ENCODE measurements around the gene TP53I3. TPM values are rescaled to one million over a fixed set of nuclear protein-coding genes. Genes with fewer than 3 reads are reported as not detected.
"Not testable (repeated sequence)": the region's sequence is repeated elsewhere in the genome, so short reads cannot be mapped to it uniquely, and the experiment has no call there.

Gene TP53I3
- total RNA-seq, 1 experiment from 2014 or later, result 119 TPM

DNA sequence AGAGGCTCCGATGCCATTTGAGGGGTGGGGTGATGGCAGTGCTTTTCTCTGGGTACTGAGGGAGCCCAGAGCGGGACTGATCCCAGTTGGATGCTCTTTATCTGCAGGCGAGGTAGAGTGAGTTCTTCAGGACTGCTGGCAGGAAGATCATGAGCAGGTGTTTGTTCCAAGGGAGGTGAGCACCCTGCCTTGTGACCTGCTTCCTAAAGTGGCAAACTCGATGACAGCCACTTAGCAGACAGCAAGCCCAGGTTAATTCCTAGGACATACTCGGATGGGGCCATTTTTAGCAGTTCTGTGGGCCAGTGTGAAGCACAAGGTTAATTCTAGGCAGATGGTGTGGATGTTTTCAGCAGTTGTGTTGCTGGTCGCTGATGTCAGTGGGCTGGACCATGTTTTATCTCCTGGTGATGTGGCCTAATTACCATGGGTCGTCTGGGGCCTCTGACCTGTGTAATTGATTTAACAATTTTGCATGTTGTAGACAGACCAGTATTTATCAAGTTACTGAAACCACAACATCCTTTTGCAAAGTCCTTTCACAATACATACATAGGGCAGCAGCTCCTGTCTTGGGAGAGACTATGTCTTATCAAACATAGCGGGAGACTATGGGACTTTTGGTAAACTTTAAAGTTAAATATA lies 30.1 kb downstream of the TP53I3 start:
- no peak for DNase-seq (ENCODE audit: low read depth)

DNA sequence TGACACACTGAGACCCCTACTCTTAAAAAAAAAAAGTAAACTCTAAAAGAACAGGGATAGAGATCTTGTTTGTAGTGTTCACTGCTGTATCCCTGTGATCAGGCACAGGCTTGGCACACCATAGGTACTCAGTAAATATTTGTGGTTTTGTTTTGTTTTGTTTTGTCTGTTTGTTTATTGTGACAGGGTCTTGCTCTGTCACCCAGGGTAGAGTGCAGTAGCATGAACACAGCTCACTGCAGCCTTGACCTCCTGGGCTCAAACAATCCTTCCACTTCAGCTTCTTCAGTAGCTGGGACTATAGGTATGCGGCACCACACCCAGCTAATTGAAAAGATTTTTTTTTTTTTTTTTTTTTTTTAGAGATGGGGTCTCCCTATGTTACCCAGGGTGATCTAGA lies 31.7 kb downstream of the TP53I3 start:
- DNase-seq (ENCODE audit: low read depth), result no peak

DNA sequence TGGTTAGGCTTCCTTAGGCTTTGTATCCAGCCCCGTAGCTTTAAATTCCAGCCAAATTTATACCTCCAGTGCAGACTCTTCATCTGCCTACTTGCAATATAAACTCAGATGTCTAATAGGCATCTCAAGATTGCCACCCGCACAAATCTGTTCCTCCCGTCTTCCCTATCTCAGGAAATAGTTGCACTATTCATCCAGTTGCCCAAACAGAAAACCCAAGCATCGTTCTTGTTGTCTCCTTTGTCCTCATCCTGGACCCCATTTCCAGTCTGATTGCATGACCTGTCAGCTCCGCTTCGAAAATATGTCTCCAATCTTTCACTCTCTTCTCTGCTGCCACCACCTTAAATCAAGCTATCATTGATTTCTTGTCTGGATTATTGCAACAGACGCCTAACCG lies 32.8 kb downstream of the TP53I3 start:
- DNase-seq (ENCODE audit: low read depth), result no peak

DNA sequence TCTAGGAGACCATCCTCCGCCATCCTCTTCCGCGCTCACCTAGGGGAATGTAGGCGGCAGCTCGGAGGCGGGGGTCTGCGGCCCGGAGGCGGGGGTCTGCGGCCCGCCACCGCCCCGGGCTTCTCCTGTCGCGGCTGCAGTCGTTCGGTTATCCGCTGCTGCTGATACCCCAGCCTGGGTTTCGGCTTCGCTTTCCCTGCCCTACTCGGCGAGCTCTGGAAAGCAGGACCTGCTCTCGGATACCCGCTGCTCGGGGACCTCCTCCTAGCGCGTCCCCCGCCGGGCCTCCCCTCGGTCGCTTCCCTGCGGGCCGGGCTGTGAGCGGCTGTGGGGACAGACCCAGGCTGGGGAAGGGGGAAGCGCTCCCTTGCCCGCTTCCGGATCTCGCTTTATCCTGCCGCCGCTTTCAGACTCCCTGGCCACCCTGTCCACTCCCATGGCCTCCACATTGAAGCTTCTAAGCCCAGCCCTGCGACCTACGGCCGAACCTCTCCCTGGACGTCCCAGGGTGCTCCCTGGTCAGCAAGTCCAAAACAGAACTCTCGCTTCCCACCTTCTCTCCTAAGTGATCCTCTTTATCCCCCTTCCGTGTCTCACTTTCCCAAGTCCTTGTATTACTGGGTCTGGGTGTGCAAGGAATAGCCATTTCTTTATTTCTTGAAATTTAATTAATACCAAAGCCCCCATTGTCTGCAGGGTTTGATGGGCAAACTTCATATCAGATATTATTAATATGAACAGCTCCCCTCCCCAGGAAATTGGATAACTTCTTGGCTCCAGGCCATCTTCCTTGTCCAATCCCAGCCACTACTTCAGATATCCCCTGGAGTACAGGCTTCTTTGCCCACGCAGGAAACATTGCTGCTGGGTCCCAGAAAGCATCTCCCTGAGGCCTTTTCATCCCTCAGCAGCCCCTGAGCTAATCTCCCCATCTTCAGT lies 34.3 kb downstream of the TP53I3 start:
- no peak for DNase-seq (ENCODE audit: low read depth)

DNA sequence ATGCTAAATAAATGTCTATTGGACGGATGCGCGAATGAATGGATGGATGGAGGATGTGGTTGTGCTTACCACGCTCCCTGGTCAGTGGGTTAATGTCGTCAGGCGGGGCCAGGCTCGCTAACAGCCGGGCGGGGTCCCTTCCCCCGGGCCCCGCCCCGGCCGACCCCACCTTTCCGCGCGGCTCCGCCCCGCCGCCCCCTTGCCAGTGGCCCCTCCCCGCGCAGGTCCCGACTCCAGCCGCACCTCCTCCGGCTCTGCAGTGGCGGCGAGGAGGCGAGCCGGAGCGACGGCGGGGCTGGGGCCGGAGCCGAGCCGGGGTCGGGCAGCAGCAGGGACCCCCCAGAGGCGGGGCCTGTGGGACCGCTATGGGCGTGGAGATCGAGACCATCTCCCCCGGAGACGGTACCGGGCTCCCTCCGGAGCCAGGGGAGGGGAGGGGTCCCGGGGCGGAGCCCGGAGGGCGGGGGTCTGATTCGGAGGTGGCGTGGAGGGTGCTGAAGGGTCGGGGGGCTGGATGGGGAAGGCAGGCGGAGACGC lies 35.1 kb downstream of the TP53I3 start, which contains the start of gene FKBP1B:
TSS of gene FKBP1B (plus strand) at position 257 of the 537 bp plus-strand sequence. CDS start at position 366, 109 bp downstream.
- DNase-seq (ENCODE audit: low read depth), result peak; percentile 43

DNA sequence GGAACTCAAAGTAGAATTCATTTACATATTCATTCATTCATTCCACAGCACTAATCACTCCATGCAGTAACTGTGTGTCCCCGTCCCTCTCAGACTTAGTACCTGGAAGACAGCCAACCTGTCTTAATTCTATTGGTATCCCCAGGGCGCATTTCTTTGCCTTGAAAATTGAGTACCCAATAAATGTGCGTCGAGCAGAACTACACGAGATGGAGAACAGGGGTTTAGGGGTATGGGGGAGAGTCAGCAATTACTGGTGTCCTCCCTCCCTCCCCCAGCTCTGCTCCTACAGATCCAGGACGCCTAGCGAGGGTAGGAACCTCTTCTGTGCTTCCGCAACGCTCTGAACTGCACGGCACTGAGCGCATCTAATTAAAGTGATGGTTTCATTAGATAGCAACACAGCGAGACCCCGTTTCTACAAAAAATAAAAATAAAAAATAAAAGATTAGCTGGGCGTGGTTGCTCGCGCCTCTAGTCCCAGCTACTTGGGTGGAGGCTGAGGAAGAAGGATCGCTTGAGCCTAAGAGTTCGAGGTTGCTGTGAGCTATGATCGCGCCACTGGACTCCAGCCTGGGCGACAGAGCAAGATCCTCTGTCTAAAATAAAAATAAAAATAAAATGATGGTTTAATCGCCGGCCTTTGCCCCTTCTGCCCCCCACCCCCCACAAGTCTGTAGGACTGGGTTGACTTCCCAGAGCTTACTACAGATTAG lies 35.7 kb downstream of the TP53I3 start:
- DNase-seq (ENCODE audit: low read depth), result no peak

DNA sequence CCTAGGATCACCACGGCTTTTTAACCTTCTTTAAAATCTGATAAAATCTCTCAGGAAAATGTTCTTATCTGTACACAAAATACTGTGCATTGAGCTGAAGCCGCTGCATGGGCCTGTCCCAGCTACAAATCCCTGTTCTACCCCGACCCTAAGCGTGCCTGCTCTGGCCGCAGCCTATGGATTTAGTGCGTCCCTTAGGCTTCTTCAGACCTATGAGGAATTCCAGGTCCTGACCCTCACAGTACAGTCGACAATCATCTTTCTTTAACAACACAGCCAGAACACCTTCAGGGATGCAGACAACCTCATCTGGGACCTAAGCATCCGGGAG lies 37.0 kb downstream of the TP53I3 start:
- no peak for DNase-seq (ENCODE audit: low read depth)

DNA sequence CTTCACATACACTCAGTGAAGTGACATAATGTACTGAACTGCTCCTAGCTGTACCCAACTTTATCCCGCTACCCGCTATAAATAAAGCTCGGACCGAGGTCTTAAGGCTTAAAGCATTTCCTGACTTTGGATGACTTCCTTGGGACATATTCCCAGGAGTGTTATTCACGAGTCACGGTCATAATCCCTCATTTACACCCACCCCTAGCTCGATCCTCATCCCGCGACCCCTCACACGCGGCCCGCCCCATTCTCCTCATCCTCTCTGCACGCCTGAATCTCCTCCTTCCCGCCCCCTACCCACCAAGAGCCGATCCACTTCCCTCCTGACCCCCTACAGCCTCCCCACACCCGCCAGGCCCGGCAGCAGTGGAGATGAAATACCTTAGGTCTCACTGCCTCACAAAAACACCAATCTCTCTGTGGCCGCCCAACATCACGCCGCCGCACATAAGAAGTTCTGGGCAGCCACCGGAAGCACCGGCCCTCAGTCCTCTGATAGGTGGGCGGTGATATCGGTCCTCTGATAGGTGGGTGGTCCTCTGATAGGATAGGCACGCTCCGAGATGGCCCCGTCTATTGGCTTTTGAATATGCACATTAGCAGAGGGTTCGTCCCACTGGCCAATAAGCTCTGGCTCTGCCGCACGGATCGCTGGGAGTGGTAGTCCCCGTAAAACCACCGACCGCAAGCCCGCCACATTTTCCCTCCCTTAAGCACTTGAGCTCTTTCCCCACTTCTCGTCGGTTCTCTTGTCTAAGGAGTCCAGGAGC lies 37.5 kb downstream of the TP53I3 start, which contains the start of gene WDCP:
TSS of gene WDCP (minus strand) at position 462 of the 773 bp plus-strand sequence. CDS start 7,897 bp downstream, outside the sequence.
- peak; percentile 98 for DNase-seq (ENCODE audit: low read depth)

DNA sequence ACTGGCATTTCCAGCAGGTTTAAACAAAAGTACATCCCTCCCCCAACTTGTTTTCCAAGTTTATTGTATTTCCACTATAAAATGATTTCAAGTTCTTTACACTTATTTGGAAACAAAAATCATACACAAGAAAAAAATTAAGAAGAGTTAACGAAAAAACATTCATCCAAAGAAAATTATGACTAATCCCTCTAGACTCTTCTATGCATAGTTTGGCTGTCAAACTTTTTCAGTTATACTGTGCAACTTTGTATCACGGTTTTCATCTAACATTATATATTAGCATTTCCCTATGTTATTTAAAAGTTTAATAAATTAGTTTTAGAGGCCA lies 38.1 kb downstream of the TP53I3 start:
- DNase-seq (ENCODE audit: low read depth), result no peak

DNA sequence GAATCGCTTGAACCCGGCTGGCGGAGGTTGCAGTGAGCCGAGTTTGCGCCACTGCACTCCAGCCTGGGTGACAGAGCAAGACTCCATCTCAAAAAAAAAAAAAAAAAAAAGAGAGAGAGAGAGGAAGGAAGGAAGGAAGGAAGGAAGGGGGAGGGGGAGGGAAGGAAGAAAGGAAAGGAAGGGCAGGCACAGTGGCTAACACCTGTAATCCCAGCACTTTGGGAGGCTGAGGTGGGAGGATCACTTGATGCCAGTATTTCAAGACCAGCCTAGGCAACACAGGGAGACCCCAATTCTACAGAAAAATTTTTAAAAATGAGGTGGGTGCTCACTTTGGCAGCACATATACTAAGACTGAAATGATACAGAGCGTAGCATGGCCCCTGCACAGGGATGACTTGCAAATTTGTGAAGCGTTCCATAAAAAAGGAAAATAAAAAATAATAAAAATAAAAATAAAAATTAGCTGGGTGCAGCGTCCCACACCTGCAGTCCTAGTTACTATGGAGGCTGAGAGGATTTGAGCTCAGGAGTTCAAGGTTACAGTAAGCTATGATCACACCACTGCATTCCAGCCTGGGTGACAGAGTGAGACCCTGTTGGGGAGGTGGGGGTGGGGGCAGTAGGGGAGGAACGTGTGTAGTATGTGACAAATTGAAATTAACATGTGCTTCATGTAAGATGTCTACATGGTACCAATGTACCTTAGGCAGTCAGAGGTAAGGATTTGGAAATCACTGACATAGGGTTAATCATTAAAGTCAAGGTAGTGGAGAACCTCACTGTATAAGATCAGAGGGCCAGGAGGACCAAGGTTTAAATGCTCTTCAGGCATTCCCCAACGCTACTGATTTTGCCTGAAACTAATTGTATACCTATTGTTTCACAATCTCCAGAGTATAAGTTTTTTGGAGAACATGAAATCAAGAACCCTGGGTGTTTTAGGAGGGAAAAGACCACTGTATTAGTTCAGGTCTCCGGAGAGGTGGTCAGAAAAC lies 38.8 kb downstream of the TP53I3 start:
- DNase-seq (ENCODE audit: low read depth), result no peak

DNA sequence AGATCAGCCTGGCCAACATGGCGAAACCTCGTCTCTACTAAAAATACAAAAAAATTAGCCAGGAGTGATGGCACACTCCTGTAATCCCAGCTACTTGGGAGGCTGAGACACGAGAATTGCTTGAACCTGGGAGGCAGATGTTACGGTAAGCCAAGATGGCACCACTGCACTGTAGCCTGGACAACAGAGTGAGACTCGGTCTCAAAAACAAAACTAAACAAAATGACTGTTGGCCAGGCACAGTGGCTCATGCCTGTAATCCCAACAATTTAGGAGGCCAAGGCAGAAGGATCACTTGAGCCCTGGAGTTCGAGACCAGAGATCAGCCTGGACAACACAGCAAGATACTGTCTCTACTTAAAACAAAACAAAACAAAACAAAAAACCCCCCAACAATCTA lies 41.5 kb downstream of the TP53I3 start:
- not testable (repeated sequence) for DNase-seq (ENCODE audit: low read depth)

DNA sequence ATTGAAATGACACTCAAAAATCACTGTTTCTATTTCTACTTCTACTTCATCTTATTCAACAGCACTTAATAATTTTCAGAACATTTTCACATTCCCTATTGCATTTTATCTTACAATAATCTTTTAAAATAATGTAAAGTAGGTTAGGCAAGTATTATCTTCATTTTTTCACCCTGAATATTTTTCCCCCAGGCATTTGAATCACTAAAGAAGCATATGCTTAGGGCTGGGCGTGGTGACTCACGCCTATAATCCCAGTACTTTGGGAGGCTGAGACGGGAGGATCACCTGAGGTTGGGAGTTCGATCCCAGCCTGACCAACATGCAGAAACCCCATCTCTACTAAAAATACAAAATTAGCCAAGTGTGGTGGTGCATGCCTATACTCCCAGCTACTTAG lies 44.1 kb downstream of the TP53I3 start:
- DNase-seq (ENCODE audit: low read depth), result no peak

DNA sequence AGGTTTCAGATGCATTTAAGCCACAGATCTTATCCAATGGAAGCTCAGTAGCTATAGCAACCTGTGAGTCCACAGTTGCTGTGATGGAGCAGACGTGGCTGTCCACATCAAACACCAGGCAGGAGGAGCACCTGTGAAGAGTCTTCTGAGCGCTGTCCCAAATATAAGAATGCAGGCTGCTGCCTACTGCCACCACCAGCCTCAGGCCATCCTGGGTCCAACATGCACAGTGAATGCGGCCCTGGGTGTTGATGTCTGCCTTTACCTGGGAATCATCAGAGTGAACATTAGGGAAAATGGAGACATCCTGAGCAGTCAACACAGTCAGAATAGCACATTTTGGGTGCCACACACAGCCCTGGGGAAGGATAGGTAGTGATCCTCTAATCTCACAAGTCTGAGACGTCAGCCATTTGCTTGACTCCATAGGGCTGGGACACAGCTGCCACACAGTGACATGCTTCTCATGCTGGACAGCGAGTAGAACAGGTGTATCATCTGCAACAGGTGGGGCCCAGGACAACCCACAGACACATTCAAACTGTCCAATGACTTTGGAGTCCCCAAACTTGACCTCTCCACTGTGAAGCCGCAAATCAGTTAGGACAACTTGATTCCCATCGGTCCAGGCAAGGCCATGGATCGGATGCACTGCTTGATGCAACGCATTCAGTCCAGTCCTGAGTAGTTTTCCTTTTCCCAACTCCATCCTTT lies 45.7 kb downstream of the TP53I3 start:
- no peak for DNase-seq (ENCODE audit: low read depth)

Other genes with a start within 250 kb of the TP53I3 start
- 5.8 and 6.4 TPM in 2 replicates for gene ATAD2B, start 157.7 kb downstream of the TP53I3 start, total RNA-seq (2014; rRNA removed)
- 16.7 and 19.3 TPM in 2 replicates for gene UBXN2A, start 144.4 kb downstream of the TP53I3 start, total RNA-seq (2014; rRNA removed)
- 0.51 TPM in 1 of 2 replicates, not detected in the other for gene MFSD2B, start 74.7 kb downstream of the TP53I3 start, total RNA-seq (2014; rRNA removed)
- gene WDCP, start 37.4 kb downstream of the TP53I3 start, total RNA-seq (2014; rRNA removed), result 12.3 and 14.3 TPM in 2 replicates
- 9.3 and 11.7 TPM in 2 replicates for gene FKBP1B, start 35.1 kb downstream of the TP53I3 start, total RNA-seq (2014; rRNA removed)
- 130 and 144 TPM in 2 replicates for gene SF3B6, start 8.5 kb downstream of the TP53I3 start, total RNA-seq (2014; rRNA removed)
- 0.63 and 1.7 TPM in 2 replicates for gene PFN4, start 38.5 kb upstream of the TP53I3 start, total RNA-seq (2014; rRNA removed)
- gene FAM228B, start 38.6 kb upstream of the TP53I3 start, total RNA-seq (2014; rRNA removed), result 1.9 and 5.6 TPM in 2 replicates
- not detected in 2 replicates for gene FAM228A, start 90.2 kb upstream of the TP53I3 start, total RNA-seq (2014; rRNA removed)

Measured in LHCN-M2 (cell line).